Prostate gland (tissue), 2 donors: ENCODE measurements around the gene AAMP. TPM values are rescaled to one million over a fixed set of nuclear protein-coding genes. Genes with fewer than 3 reads are reported as not detected.
"Not testable (repeated sequence)": the region's sequence is repeated elsewhere in the genome, so short reads cannot be mapped to it uniquely, and the experiment has no call there.

ENCODE experiments used
- DNase-seq: peaks from one replicate; pipeline ENCODE4 v3.0.0-alpha.2; 2019; ENCODE audit warnings: low spot score
- H3K27ac ChIP-seq, 2 donors: fragments of 200-600 bp; sonication (generic); 2 replicates each; pipeline ENCODE4 v1.5.1; 2017 to 2019
- H3K27me3 ChIP-seq: fragments of 200-600 bp; sonication (generic); replicated peaks from 2 replicates; pipeline ENCODE4 v1.5.1; 2019; ENCODE audit not compliant: insufficient read depth
- H3K36me3 ChIP-seq, 2 donors: fragments of 200-600 bp; sonication (generic); 1 replicate in 1 of 2; 2 replicates in 1 of 2; pipeline versions ENCODE4 v1.5.1 to v1.8.1; 2017 to 2019
- H3K4me1 ChIP-seq: fragments of 200-600 bp; sonication (generic); replicated peaks from 2 replicates; pipeline ENCODE4 v1.5.1; 2019
- H3K4me3 ChIP-seq, 2 donors: fragments of 200-600 bp; sonication (generic); 2 replicates each; pipeline ENCODE4 v1.5.1; 2017 to 2019
- H3K9me3 ChIP-seq: fragments of 200-600 bp; sonication (generic); 2 replicates; pipeline ENCODE4 v1.5.1; 2017
- POLR2A ChIP-seq: fragments of 450-650 bp; IDR thresholded peaks from one replicate; pipeline ENCODE4 v1.6.1; 2016; ENCODE audit warnings: antibody characterized with exemption, mild to moderate bottlenecking
- POLR2AphosphoS5 ChIP-seq: sonication (generic); formaldehyde crosslinking; IDR thresholded peaks from one replicate; pipeline ENCODE4 v1.6.1; 2017; ENCODE audit warnings: antibody characterized with exemption
- WGBS: methylation state at CpG from one replicate; pipeline ENCODE4 v1.1.5; 2018; 5-methylcytosine and 5-hydroxymethylcytosine counted together
- intact Hi-C: fragments of 100-400 bp; cut with DNase I; formaldehyde crosslinking; loops from one replicate; pipeline ENCODE4 v1.14.2; 2022
- total RNA-seq, 2 donors: library from RNA; depleted of rRNA; stranded (reverse); fragments of >200 nt; gene quantifications; one replicate each; pipeline ENCODE4 v1.1.0, GENCODE V29; 2016
- TF ChIP-seq, protein P1 (sequence below), 4 experiments: fragments of 200-600 bp in 2 of 4; fragments of 450-650 bp in 2 of 4; sonication (generic) in 2 of 4; IDR thresholded peaks; 1 replicate in 3 of 4; 2 replicates in 1 of 4; pipeline ENCODE4 v1.5.1; 2016 to 2019; ENCODE audit warnings: antibody characterized with exemption in 4 of 4, mild to moderate bottlenecking in 2 of 4, moderate library complexity in 2 of 4

The AAMP gene
- total RNA-seq, 2 donors from 2014 or later, result 217 to 237 TPM

DNA sequence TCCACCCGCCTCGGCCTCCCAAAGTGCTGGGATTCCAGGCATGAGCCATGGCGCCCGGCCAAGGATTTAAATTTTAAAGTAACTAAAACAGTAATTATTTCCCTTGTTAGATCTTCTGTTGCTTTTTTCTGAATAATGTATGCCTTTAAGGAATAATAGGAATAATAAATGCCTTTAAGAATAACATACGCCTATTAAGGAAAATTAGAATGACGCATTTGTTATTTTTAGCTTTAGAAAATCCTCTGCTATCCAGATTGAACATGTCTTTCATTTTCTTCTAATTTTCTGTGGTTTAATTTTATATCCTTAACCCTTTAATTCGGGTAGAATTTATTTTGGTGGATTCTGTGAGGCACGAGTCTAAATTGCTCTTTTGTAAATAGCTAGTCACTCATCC lies 45.5 kb upstream of the AAMP start:
- intact Hi-C loops, result no loop called here
- Histone ChIP-seq H3K27ac (peak overlapping the region in 1 of 2 donors; percentile 78), H3K27me3 (no peaks in the 10 kb centered on the region), H3K9me3 (no peaks in the 10 kb centered on the region), H3K4me1 (peaks cover 4% of the 10 kb centered on the region), H3K36me3 (no peaks in the 10 kb centered on the region), H3K4me3 (no peak overlapping the region)
- WGBS, result 88% methylated on average over 8 of the region's 8 CpGs
- DNase-seq, result no peak
- no peak for TF ChIP-seq POLR2AphosphoS5
- TF ChIP-seq POLR2A, result no peak
- TF ChIP-seq, protein P1, sequence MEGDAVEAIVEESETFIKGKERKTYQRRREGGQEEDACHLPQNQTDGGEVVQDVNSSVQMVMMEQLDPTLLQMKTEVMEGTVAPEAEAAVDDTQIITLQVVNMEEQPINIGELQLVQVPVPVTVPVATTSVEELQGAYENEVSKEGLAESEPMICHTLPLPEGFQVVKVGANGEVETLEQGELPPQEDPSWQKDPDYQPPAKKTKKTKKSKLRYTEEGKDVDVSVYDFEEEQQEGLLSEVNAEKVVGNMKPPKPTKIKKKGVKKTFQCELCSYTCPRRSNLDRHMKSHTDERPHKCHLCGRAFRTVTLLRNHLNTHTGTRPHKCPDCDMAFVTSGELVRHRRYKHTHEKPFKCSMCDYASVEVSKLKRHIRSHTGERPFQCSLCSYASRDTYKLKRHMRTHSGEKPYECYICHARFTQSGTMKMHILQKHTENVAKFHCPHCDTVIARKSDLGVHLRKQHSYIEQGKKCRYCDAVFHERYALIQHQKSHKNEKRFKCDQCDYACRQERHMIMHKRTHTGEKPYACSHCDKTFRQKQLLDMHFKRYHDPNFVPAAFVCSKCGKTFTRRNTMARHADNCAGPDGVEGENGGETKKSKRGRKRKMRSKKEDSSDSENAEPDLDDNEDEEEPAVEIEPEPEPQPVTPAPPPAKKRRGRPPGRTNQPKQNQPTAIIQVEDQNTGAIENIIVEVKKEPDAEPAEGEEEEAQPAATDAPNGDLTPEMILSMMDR (IDR thresholded peaks at IDR 0.05), result no peak

- intact Hi-C loops, result not testable (repeated sequence)
Measured at GRCh38 chr2:218314764-218315163, 44.8 kb upstream of the AAMP start.

DNA sequence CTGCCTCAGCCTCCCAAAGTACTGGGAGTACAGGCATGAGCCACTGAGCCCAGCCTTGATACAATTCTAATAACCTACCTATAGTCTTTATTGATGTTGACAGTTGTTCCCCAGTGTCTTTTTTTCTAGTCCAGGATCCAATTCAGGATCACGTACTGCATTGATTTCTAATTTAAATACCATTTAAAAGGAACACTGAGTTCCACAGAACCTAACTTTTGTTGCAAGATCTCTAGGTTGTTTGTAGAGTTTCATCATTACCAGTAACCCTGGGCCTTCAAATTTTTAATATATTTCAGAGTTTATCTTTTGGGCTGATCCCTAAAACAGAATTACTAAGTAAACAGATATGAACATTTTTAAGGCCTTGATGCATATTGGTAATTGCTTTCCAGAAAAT lies 43.4 kb upstream of the AAMP start:
- DNase-seq, result no peak
- no peak overlapping the region for H3K4me3 ChIP-seq
- intact Hi-C loops, result no loop called here
- H3K36me3 ChIP-seq, result no peaks in the 10 kb centered on the region
- H3K27ac ChIP-seq, result peak overlapping the region; percentile 59 to 78
- no peaks in the 10 kb centered on the region for H3K9me3 ChIP-seq
- TF ChIP-seq POLR2AphosphoS5 (peak; percentile 38), POLR2A (no peak)
- TF ChIP-seq, protein P1 (IDR thresholded peaks at IDR 0.05), result no peak
- H3K4me1 ChIP-seq, result peaks cover 4% of the 10 kb centered on the region
- H3K27me3 ChIP-seq, result no peaks in the 10 kb centered on the region
- 25% methylated on average over 1 of the region's 1 CpG for WGBS

More at GRCh38 chr2:218314764-218315163, 44.8 kb upstream of the AAMP start:
- H3K36me3 ChIP-seq, H3K4me1 ChIP-seq, H3K27me3 ChIP-seq, H3K4me3 ChIP-seq, DNase-seq, H3K9me3 ChIP-seq: not testable (repeated sequence)
- WGBS, result 99% methylated on average over 4 of the region's 4 CpGs
- peak overlapping the region in 1 of 2 donors; percentile 78 for H3K27ac ChIP-seq

GRCh38 chr2:218312267-218312756 lies 42.4 kb upstream of the AAMP start:
- intact Hi-C loops, result no loop called here

DNA sequence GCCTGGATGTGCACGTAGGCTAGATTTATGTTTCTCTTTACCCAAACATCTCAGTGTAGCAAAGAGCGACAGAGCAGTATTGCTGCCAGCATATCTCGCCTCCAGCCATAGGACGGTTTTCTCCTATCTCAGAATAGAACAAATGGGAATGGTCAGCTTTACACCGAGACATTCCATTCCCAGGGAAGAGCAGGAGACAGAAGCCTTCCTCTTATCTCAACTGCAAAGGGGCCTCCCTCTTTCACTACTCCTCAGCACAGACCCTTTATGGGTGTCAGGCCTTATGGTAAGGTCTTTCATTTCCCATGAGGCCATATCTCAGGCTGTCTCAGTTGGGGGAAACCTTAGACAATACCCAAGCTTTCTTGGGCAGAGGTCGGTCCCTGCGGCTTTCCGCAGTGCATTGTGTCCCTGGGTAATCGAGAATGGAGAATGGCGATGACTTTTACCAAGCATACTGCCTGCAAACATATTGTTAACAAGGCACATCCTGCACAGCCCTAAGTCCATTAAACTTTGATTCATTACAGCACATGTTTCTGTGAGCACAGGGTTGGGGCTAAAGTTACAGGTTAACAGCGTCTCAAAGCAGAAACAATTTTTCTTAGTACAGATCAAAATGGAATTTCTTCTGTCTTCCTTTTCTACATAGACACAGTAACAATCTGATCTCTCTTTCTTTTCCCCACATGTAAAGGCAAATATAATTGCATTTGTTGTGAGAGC lies 41.8 kb upstream of the AAMP start:
- H3K4me3 ChIP-seq, DNase-seq, H3K27me3 ChIP-seq, H3K9me3 ChIP-seq, H3K36me3 ChIP-seq, H3K4me1 ChIP-seq, intact Hi-C loops: not testable (repeated sequence)
- H3K27ac ChIP-seq, result peak overlapping the region; percentile 59 to 78
- WGBS, result 27% methylated on average over 11 of the region's 11 CpGs

More at GRCh38 chr2:218312267-218312756, 42.4 kb upstream of the AAMP start:
- Histone ChIP-seq H3K4me3 (no peak overlapping the region), H3K9me3 (no peaks in the 10 kb centered on the region), H3K4me1 (peaks cover 4% of the 10 kb centered on the region), H3K27ac (peak overlapping the region; percentile 59 to 78), H3K36me3 (no peaks in the 10 kb centered on the region), H3K27me3 (no peaks in the 10 kb centered on the region)
- 37% methylated on average over 2 of the region's 2 CpGs for WGBS
- TF ChIP-seq, protein P1 (IDR thresholded peaks at IDR 0.05), result no peak
- TF ChIP-seq POLR2AphosphoS5 (peak; percentile 64), POLR2A (no peak)
- DNase-seq, result peak; percentile 81
